Endothelial cell (in vitro differentiated cells): Measurements from ENCODE around the gene ZER1. TPM values are rescaled to one million over a fixed set of nuclear protein-coding genes. Genes with fewer than 3 reads are reported as not detected.

Experiments used
- DNase-seq: peaks from one replicate; pipeline ENCODE4 v3.0.0; 2021; ENCODE audit warnings: low spot score
- H3K27ac Mint-ChIP-seq: one replicate; pipeline ENCODE4 v1.8.0; 2021; ENCODE audit warnings: mixed read lengths, inconsistent platforms; ENCODE audit not compliant: unreplicated experiment
- H3K27me3 Mint-ChIP-seq: one replicate; pipeline ENCODE4 v1.8.0; 2021; ENCODE audit warnings: mild to moderate bottlenecking, moderate library complexity, mixed read lengths, inconsistent platforms; ENCODE audit not compliant: unreplicated experiment
- H3K36me3 Mint-ChIP-seq: one replicate; pipeline ENCODE4 v1.8.0; 2021; ENCODE audit warnings: mild to moderate bottlenecking, low read depth, mixed read lengths, inconsistent platforms; ENCODE audit not compliant: unreplicated experiment
- H3K4me1 Mint-ChIP-seq: one replicate; pipeline ENCODE4 v1.8.0; 2021; ENCODE audit warnings: mild to moderate bottlenecking, mixed read lengths, inconsistent platforms; ENCODE audit not compliant: unreplicated experiment
- H3K4me3 Mint-ChIP-seq: one replicate; pipeline ENCODE4 v1.8.0; 2021; ENCODE audit warnings: mild to moderate bottlenecking, mixed read lengths, inconsistent platforms; ENCODE audit not compliant: unreplicated experiment
- H3K9me3 Mint-ChIP-seq: one replicate; pipeline ENCODE4 v1.8.0; 2021; ENCODE audit warnings: mixed read lengths, inconsistent platforms; ENCODE audit not compliant: unreplicated experiment
- total RNA-seq: library from RNA; stranded (reverse); fragmentation: NEBNext Ultra II Directional; extraction: Animal tissue kit (Norgen Biotek cat#: 25700); gene quantifications from one replicate; pipeline ENCODE4 v1.2.1, GENCODE V29; 2021; ENCODE audit not compliant: unreplicated experiment
- TF ChIP-seq, protein P1 (sequence below): fragments of 200-600 bp; sonication (generic); IDR thresholded peaks from one replicate; pipeline ENCODE4 v1.5.0; 2021; ENCODE audit warnings: antibody characterized with exemption; ENCODE audit not compliant: unreplicated experiment

The ZER1 gene
- total RNA-seq, 1 donor from 2014 or later = 29.2 TPM

DNA sequence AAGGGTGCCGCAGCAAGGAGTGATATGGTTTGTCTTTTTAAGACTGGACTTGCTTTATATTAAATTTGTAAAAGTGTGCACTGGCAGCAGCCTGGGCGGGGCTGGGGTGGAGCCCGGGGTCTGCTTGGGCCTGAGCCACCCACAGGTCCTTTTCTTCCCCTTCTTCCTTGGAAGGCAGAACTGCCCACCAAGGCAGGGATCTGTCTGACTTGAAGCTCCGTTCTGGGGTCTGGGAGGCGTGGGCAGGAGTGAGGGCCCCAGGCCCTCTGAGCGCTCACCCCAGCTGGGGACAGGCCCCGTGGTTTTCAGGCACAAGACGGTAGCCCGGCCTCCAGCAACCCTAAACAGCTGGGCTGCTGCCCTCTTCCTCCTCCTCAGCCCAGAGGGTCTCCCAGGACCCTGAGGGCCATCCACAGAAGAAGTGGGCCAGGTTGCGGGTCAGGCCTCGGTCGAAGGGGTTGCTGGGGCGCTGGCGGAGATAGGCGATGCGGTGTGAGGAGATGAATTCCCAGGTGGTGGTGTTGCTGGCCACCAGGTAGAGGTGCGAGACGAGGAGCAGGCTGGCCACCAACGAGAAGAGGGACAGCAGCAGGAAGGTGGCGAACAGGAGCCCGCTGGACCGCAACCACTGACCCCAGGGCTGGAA lies 50.8 kb downstream of the ZER1 start:
- DNase-seq = no peak
- Mint-ChIP-seq H3K27ac (peak overlapping the region; percentile 67), H3K4me1 (peaks cover 27% of the 10 kb centered on the region), H3K27me3 (peaks cover 9% of the 10 kb centered on the region), H3K4me3 (no peak overlapping the region), H3K9me3 (no peaks in the 10 kb centered on the region), H3K36me3 (peaks cover 13% of the 10 kb centered on the region)
- TF ChIP-seq, protein P1, sequence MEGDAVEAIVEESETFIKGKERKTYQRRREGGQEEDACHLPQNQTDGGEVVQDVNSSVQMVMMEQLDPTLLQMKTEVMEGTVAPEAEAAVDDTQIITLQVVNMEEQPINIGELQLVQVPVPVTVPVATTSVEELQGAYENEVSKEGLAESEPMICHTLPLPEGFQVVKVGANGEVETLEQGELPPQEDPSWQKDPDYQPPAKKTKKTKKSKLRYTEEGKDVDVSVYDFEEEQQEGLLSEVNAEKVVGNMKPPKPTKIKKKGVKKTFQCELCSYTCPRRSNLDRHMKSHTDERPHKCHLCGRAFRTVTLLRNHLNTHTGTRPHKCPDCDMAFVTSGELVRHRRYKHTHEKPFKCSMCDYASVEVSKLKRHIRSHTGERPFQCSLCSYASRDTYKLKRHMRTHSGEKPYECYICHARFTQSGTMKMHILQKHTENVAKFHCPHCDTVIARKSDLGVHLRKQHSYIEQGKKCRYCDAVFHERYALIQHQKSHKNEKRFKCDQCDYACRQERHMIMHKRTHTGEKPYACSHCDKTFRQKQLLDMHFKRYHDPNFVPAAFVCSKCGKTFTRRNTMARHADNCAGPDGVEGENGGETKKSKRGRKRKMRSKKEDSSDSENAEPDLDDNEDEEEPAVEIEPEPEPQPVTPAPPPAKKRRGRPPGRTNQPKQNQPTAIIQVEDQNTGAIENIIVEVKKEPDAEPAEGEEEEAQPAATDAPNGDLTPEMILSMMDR = no peak

DNA sequence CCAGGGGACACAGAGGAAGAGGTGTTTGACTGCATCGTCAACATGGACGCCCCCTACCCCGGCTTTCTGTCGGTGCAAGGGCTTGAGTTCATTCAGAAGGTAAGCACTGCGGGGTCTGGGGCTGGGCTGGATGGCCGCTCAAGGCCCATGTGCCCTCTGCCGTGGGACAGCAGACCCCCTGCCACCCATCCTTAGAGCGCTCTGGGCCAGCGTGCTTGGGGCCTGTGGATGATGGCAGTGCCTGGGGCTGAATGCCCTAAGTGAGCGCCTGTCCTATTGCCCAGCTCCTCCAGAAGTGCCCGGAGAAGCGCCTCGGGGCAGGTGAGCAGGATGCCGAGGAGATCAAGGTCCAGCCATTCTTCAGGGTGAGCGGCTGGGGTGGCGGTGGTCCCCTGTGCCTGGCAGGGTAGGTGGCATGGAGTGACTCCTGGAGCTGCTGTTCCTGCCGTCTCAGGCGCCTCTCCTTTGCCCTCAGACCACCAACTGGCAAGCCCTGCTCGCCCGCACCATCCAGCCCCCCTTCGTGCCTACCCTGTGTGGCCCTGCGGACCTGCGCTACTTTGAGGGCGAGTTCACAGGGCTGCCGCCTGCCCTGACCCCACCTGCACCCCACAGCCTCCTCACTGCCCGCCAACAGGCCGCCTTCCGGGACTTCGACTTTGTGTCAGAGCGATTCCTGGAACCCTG lies 51.7 kb downstream of the ZER1 start:
- peaks cover 26% of the 10 kb centered on the region for H3K4me1 Mint-ChIP-seq
- H3K36me3 Mint-ChIP-seq = peaks cover 13% of the 10 kb centered on the region
- no peak overlapping the region for H3K27ac Mint-ChIP-seq
- peaks cover 12% of the 10 kb centered on the region for H3K27me3 Mint-ChIP-seq
- TF ChIP-seq, protein P1 = no peak
- DNase-seq = no peak
- H3K4me3 Mint-ChIP-seq = no peak overlapping the region
- H3K9me3 Mint-ChIP-seq = no peaks in the 10 kb centered on the region

DNA sequence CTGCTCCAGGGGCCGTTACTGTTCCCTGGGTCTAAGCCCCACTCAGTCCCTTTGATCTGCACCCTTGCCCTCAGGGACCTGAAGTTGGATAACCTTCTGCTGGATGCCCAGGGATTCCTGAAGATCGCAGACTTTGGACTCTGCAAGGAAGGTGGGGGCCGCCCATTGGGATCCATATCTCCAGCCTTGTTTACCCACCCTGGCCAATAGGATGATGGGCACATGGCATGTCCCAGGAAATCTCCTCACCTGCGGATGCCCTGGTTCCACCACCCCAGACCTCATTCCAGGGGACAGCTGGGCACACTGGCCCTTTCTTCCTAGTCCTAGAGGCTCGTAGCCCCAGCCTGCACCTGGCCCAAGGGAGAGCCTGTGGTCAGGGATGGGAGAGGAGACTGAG lies 53.3 kb downstream of the ZER1 start:
- DNase-seq = no peak
- H3K36me3 Mint-ChIP-seq = peaks cover 11% of the 10 kb centered on the region
- no peaks in the 10 kb centered on the region for H3K9me3 Mint-ChIP-seq
- peaks cover 14% of the 10 kb centered on the region for H3K27me3 Mint-ChIP-seq
- peaks cover 16% of the 10 kb centered on the region for H3K4me1 Mint-ChIP-seq
- H3K4me3 Mint-ChIP-seq = no peak overlapping the region
- H3K27ac Mint-ChIP-seq = no peak overlapping the region
- TF ChIP-seq, protein P1 = no peak

DNA sequence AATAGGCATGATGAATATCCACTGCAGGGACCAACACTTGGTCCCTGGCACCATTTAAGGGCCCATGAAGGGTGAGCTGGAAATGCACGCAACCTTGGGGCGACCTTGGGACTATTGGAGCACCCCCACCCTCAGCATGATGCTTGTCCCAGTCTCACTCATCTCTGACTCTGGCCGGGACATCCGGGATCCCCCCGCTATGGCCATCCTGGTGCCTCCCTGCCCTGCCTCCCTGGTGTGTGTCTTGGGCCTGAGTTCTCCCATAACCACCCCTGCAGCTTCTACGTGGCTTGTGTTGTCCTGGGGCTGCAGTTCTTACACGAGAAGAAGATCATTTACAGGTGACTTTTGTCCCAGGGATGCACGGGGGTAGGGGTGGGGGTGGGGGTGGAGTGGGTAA lies 53.7 kb downstream of the ZER1 start:
- Mint-ChIP-seq H3K9me3 (no peaks in the 10 kb centered on the region), H3K4me3 (no peak overlapping the region), H3K4me1 (peaks cover 12% of the 10 kb centered on the region), H3K27me3 (peaks cover 12% of the 10 kb centered on the region), H3K36me3 (peaks cover 10% of the 10 kb centered on the region), H3K27ac (no peak overlapping the region)
- no peak for DNase-seq
- TF ChIP-seq, protein P1 = no peak

DNA sequence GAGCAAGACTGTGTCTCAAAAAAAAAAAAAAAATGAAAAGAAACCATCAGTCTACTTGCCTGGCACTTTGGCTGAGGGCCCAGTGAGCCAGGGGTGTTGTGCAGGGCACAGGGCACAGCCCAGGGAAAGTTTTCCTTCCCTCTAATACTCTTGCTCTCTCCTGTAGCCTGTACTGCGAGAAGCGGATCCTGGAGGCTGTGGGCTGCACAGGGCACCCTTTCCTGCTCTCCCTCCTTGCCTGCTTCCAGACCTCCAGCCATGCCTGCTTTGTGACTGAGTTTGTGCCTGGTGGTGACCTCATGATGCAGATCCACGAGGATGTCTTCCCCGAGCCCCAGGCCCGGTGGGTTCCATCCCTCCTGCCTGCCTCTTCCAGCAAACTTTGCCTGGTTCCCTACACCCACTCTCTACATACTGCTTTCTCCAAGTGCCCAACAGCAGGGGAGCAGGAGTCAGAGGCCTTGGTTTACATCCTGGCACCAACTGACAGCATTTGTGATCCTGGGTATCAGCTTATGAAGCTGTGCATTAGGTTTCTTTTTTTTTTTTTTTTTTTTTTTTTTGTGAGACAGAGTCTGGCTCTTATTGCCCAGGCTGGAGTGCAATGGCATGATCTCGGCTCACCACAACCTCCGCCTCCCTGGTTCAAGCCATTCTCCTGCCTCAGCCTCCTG lies 55.0 kb downstream of the ZER1 start:
- Mint-ChIP-seq H3K27me3 (peaks cover 7% of the 10 kb centered on the region), H3K9me3 (no peaks in the 10 kb centered on the region), H3K4me1 (no peaks in the 10 kb centered on the region), H3K4me3 (no peak overlapping the region), H3K27ac (no peak overlapping the region), H3K36me3 (peaks cover 7% of the 10 kb centered on the region)
- DNase-seq = no peak
- TF ChIP-seq, protein P1 = no peak
